GM12892 (cell line): ENCODE data around the gene PAX4.

ENCODE experiments used
- DNase-seq: peaks from one replicate; pipeline ENCODE4 v3.0.0; 2011; ENCODE audit not compliant: insufficient read length
- FAIRE-seq: peaks from 2 replicates; lab custom pipeline; 2011; peaks lifted over from hg19 to GRCh38; lab: Jason Lieb, UNC
- POLR2A ChIP-seq: IDR thresholded peaks from 2 replicates; pipeline ENCODE4 v1.6.1; 2011; ENCODE audit warnings: low read depth, low read length, control low read depth
- POLR2AphosphoS5 ChIP-seq: IDR thresholded peaks from 2 replicates; pipeline ENCODE4 v1.6.1; 2011; ENCODE audit warnings: low read depth, low read length, control low read depth
- TAF1 ChIP-seq: IDR thresholded peaks from 2 replicates; pipeline ENCODE4 v1.6.1; 2011; ENCODE audit warnings: low read depth, mild to moderate bottlenecking, control low read depth, low read length, borderline replicate concordance

Gene PAX4

GRCh38 chr7:127620406-127621233 lies 2.7 kb upstream of the PAX4 start:
- FAIRE-seq (no peak), DNase-seq (no peak)
- TF ChIP-seq TAF1: no peak

GRCh38 chr7:127619681-127620405 lies 1.9 kb upstream of the PAX4 start:
- FAIRE-seq: no peak
- TF ChIP-seq POLR2AphosphoS5 (no peak), POLR2A (no peak), TAF1 (no peak)
- no peak for DNase-seq

- TF ChIP-seq POLR2A: no peak
- no peak for TF ChIP-seq TAF1
- no peak for TF ChIP-seq POLR2AphosphoS5
- no peak for FAIRE-seq
- no peak for DNase-seq
Measured at GRCh38 chr7:127618775-127619174, 833 bp upstream of the PAX4 start.

- FAIRE-seq (no peak), DNase-seq (no peak)
- TF ChIP-seq POLR2AphosphoS5: no peak
- TF ChIP-seq POLR2A: no peak
Measured at GRCh38 chr7:127616724-127617123, 1.2 kb downstream of the PAX4 start.

- no peak for TF ChIP-seq TAF1
- no peak for TF ChIP-seq POLR2AphosphoS5
- TF ChIP-seq POLR2A: no peak
- DNase-seq: no peak
- FAIRE-seq: no peak
Measured at GRCh38 chr7:127612263-127612662, 5.7 kb downstream of the PAX4 start.

GRCh38 chr7:127609297-127609696 lies 8.6 kb downstream of the PAX4 start:
- DNase-seq: no peak
- FAIRE-seq: no peak
- TF ChIP-seq POLR2AphosphoS5 (no peak), POLR2A (no peak), TAF1 (no peak)

GRCh38 chr7:127608446-127608845 lies 9.5 kb downstream of the PAX4 start:
- FAIRE-seq (no peak), DNase-seq (no peak)
- TF ChIP-seq TAF1: no peak
- no peak for TF ChIP-seq POLR2A
- TF ChIP-seq POLR2AphosphoS5: no peak

GRCh38 chr7:127600885-127601284 lies 17.1 kb downstream of the PAX4 start:
- no peak for TF ChIP-seq TAF1
- no peak for TF ChIP-seq POLR2A
- no peak for TF ChIP-seq POLR2AphosphoS5
- no peak for DNase-seq
- FAIRE-seq: no peak

- no peak for DNase-seq
- FAIRE-seq: no peak
Measured at GRCh38 chr7:127598318-127598717, 19.6 kb downstream of the PAX4 start.

GRCh38 chr7:127595737-127596136 lies 22.2 kb downstream of the PAX4 start:
- TF ChIP-seq TAF1 (no peak), POLR2AphosphoS5 (no peak), POLR2A (no peak)
- FAIRE-seq: no peak

More at GRCh38 chr7:127598318-127598717, 19.6 kb downstream of the PAX4 start:
- no peak for TF ChIP-seq POLR2AphosphoS5
- no peak for TF ChIP-seq TAF1
- no peak for TF ChIP-seq POLR2A

GRCh38 chr7:127594490-127594889 lies 23.5 kb downstream of the PAX4 start:
- no peak for TF ChIP-seq TAF1
- TF ChIP-seq POLR2A: no peak
- no peak for TF ChIP-seq POLR2AphosphoS5
- DNase-seq: no peak
- no peak for FAIRE-seq

More at GRCh38 chr7:127595737-127596136, 22.2 kb downstream of the PAX4 start:
- DNase-seq: no peak

GRCh38 chr7:127592550-127592949 lies 25.4 kb downstream of the PAX4 start:
- TF ChIP-seq TAF1 (no peak), POLR2AphosphoS5 (no peak), POLR2A (no peak)
- no peak for DNase-seq
- no peak for FAIRE-seq
